Neuronal stem cell (in vitro differentiated cells): ENCODE results near the gene SNRK.

ENCODE experiments used
- DNase-seq: peaks from one replicate; pipeline ENCODE4 v3.0.0-alpha.2; 2013; ENCODE audit warnings: low spot score
- H2AFZ ChIP-seq: one replicate; pipeline ENCODE4 v1.6.1; 2013; ENCODE audit warnings: mild to moderate bottlenecking, low read length, inconsistent platforms
- H2AK5ac ChIP-seq: 2 replicates; pipeline ENCODE4 v1.6.1; 2013; ENCODE audit warnings: low read depth, mild to moderate bottlenecking, inconsistent platforms, low read length, moderate library complexity, mixed read lengths
- H2BK120ac ChIP-seq: 2 replicates; pipeline ENCODE4 v1.6.1; 2013; ENCODE audit warnings: low read depth, mild to moderate bottlenecking, inconsistent platforms, low read length, moderate library complexity, mixed read lengths
- H2BK12ac ChIP-seq: one replicate; pipeline ENCODE4 v1.6.1; 2013; ENCODE audit warnings: low read length, inconsistent platforms
- H2BK15ac ChIP-seq: 2 replicates; pipeline ENCODE4 v1.6.1; 2013; ENCODE audit warnings: mild to moderate bottlenecking, low read length, inconsistent platforms, mixed read lengths
- H2BK5ac ChIP-seq: one replicate; pipeline ENCODE4 v1.6.1; 2013; ENCODE audit warnings: inconsistent platforms, mild to moderate bottlenecking, low read length, moderate library complexity
- H3K14ac ChIP-seq: one replicate; pipeline ENCODE4 v1.6.1; 2013; ENCODE audit warnings: low read length, inconsistent platforms
- H3K18ac ChIP-seq: 2 replicates; pipeline ENCODE4 v1.6.1; 2013; ENCODE audit warnings: low read length, inconsistent platforms
- H3K23ac ChIP-seq: 2 replicates; pipeline ENCODE4 v1.6.1; 2013; ENCODE audit warnings: low read depth, mild to moderate bottlenecking, mixed read lengths, low read length, inconsistent platforms; ENCODE audit not compliant: poor library complexity
- H3K27ac ChIP-seq: replicated peaks from 3 replicates; pipeline ENCODE4 v1.5.1; 2013; ENCODE audit warnings: low read length, inconsistent platforms
- H3K27me3 ChIP-seq, 3 experiments: 2 replicates each; pipeline ENCODE4 v1.6.1; 2013; ENCODE audit warnings: low read length in 3 of 3, mild to moderate bottlenecking in 2 of 3, inconsistent platforms in 1 of 3, low read depth in 1 of 3, mixed read lengths in 1 of 3, moderate library complexity in 1 of 3; ENCODE audit not compliant: control insufficient read depth in 3 of 3, insufficient read depth in 3 of 3
- H3K36me3 ChIP-seq, 2 donors: replicated peaks in 1 of 2; 2 replicates each; pipeline ENCODE4 v1.6.1; 2013; ENCODE audit warnings: low read length in 2 of 2; ENCODE audit not compliant: control insufficient read depth in 2 of 2, insufficient read depth in 2 of 2
- H3K4ac ChIP-seq: 2 replicates; pipeline ENCODE4 v1.6.1; 2013; ENCODE audit warnings: inconsistent platforms, mild to moderate bottlenecking, low read length, moderate library complexity
- H3K4me1 ChIP-seq, 2 donors: 1 replicate in 1 of 2; 2 replicates in 1 of 2; pipeline ENCODE4 v1.6.1; 2013; ENCODE audit warnings: low read length in 2 of 2, low read depth in 1 of 2; ENCODE audit not compliant: control insufficient read depth in 2 of 2, insufficient read depth in 1 of 2
- H3K4me2 ChIP-seq: one replicate; pipeline ENCODE4 v1.6.1; 2013; ENCODE audit warnings: mild to moderate bottlenecking, low read length, inconsistent platforms; ENCODE audit not compliant: insufficient read depth, poor library complexity, severe bottlenecking
- H3K4me3 ChIP-seq, 2 donors: 2 replicates each; pipeline ENCODE4 v1.5.1; 2013; ENCODE audit warnings: low read length in 2 of 2, mild to moderate bottlenecking in 2 of 2, inconsistent platforms in 1 of 2, moderate library complexity in 1 of 2
- H3K79me1 ChIP-seq: one replicate; pipeline ENCODE4 v1.6.1; 2013; ENCODE audit warnings: low read depth, mild to moderate bottlenecking, inconsistent platforms, low read length, moderate library complexity
- H3K9ac ChIP-seq: one replicate; pipeline ENCODE4 v1.6.1; 2013; ENCODE audit warnings: mild to moderate bottlenecking, low read depth, low read length, inconsistent platforms; ENCODE audit not compliant: poor library complexity
- H3K9me3 ChIP-seq, 2 donors: replicated peaks in 1 of 2; 2 replicates each; pipeline versions ENCODE3 to v1.6.1; 2013; ENCODE audit warnings: low read length in 2 of 2, mild to moderate bottlenecking in 2 of 2, inconsistent platforms in 1 of 2, low read depth in 1 of 2, mixed read lengths in 1 of 2, moderate library complexity in 1 of 2; ENCODE audit not compliant: control insufficient read depth in 2 of 2, insufficient read depth in 1 of 2
- H4K8ac ChIP-seq: one replicate; pipeline ENCODE4 v1.6.1; 2013; ENCODE audit warnings: low read depth, mild to moderate bottlenecking, inconsistent platforms, low read length, moderate library complexity
- H4K91ac ChIP-seq: one replicate; pipeline ENCODE4 v1.6.1; 2013; ENCODE audit warnings: low read length, low read depth, mild to moderate bottlenecking, inconsistent platforms; ENCODE audit not compliant: poor library complexity
- WGBS, 2 donors: extraction: QIAGEN DNeasy Blood & Tissue Kit; methylation state at CpG; one replicate each; pipeline ENCODE4 v1.1.7; 2013; ENCODE audit warnings: missing lambda C conversion rate in 2 of 2, mixed read lengths in 1 of 2; ENCODE audit not compliant: insufficient read length in 2 of 2, insufficient replicate concordance in 1 of 2; ENCODE audit errors: extremely low coverage in 2 of 2; 5-methylcytosine and 5-hydroxymethylcytosine counted together

Gene SNRK

DNA sequence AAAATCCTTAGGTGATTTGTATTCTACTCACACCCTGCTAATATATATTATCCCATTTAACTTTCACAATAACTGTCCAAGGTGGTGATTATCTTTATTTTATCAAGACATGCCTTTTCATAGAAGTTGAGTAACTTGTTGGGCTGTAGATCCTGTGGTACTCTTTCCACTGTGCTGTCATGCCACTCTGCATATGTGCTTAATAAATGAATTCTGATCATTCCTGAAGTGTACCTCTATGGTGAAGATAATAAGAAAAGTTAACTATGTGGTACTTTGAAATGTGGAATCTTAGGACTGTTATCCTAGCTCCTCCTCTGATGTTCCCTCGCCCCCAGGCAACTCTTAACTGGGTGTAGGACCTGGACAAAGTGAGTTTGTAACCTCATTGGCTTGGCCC lies 5.2 kb downstream of the SNRK start:
- H4K8ac ChIP-seq, result no peak overlapping the region
- H2AFZ ChIP-seq, result no peak overlapping the region
- H3K36me3 ChIP-seq, result peaks cover 0 to 39% of the 10 kb centered on the region in 2 donors
- no peak overlapping the region for H4K91ac ChIP-seq
- peaks cover 2% of the 10 kb centered on the region for H3K79me1 ChIP-seq
- peaks cover 3 to 5% of the 10 kb centered on the region in 2 donors for H3K4me1 ChIP-seq
- no peak overlapping the region for H3K14ac ChIP-seq
- no peak overlapping the region for H3K27ac ChIP-seq
- no peak overlapping the region for H3K23ac ChIP-seq
- no peak overlapping the region for H2AK5ac ChIP-seq
- H2BK5ac ChIP-seq, result no peak overlapping the region
- no peak overlapping the region for H3K4ac ChIP-seq
- no peak overlapping the region for H2BK12ac ChIP-seq
- no peak overlapping the region for H3K9ac ChIP-seq
- H3K18ac ChIP-seq, result no peak overlapping the region
- no peak overlapping the region for H3K4me2 ChIP-seq
- no peaks in the 10 kb centered on the region for H3K9me3 ChIP-seq
- no peak overlapping the region for H3K4me3 ChIP-seq
- WGBS, 2 donors, result no CpG with 5 or more reads among the region's 1 CpG
- H3K27me3 ChIP-seq, result no peaks in the 10 kb centered on the region
- no peak overlapping the region for H2BK15ac ChIP-seq
- H2BK120ac ChIP-seq, result no peak overlapping the region
- no peak for DNase-seq

DNA sequence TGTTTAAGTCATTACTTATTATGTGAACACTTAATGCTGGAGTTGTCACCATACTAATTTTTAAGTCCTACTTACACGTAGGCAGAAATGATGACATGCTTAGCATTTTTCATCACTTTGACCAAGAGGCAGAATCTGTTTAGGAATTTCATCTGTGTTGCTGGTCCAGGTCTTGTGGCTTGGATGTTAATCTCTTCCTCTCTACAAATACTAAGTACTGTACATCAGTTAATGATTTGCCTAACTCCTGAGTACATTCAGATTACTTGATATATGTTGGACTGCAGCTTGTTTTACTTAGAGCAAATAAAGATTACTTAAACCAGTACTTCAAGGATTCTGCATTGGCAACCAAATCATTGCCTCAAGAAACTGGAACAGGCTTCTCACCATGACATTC lies 8.6 kb downstream of the SNRK start:
- H2BK5ac ChIP-seq, result no peak overlapping the region
- no peak overlapping the region for H2BK12ac ChIP-seq
- peaks cover 0 to 2% of the 10 kb centered on the region in 2 donors for H3K4me1 ChIP-seq
- no peaks in the 10 kb centered on the region for H3K27me3 ChIP-seq
- no peak overlapping the region for H3K9ac ChIP-seq
- H3K4me3 ChIP-seq, result no peak overlapping the region
- H2BK120ac ChIP-seq, result no peak overlapping the region
- WGBS, 2 donors, result no CpG with 5 or more reads among the region's 1 CpG
- H3K27ac ChIP-seq, result no peak overlapping the region
- H3K36me3 ChIP-seq, result peaks cover 0 to 34% of the 10 kb centered on the region in 2 donors
- DNase-seq, result no peak
- H3K14ac ChIP-seq, result no peak overlapping the region
- no peaks in the 10 kb centered on the region for H3K79me1 ChIP-seq
- no peak overlapping the region for H3K18ac ChIP-seq
- no peak overlapping the region for H4K8ac ChIP-seq
- H3K9me3 ChIP-seq, result no peaks in the 10 kb centered on the region
- no peak overlapping the region for H2AFZ ChIP-seq
- no peak overlapping the region for H4K91ac ChIP-seq
- H3K4me2 ChIP-seq, result no peak overlapping the region
- no peak overlapping the region for H2AK5ac ChIP-seq
- H3K23ac ChIP-seq, result no peak overlapping the region
- no peak overlapping the region for H3K4ac ChIP-seq
- no peak overlapping the region for H2BK15ac ChIP-seq

DNA sequence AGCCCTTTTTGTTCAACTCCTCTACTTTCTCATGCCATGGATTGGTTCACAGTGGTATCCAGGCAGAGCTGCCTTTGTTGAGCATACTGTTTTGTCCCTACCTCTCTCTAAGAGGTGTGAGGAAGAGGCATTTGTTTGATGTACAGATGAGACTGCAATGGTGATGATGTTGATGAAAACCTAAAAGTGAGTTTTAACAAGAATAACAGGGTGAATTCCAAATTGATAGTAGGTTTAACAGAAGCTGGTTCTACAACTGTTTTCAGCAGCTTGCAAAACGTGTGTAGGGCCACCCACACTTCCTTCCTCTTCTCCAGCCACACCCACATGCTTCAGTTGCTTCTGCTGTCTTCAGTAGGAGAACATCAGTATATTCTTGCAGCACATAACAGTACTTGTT lies 10.2 kb downstream of the SNRK start:
- no peak overlapping the region for H2BK5ac ChIP-seq
- H2BK12ac ChIP-seq, result no peak overlapping the region
- no peak overlapping the region for H3K4me3 ChIP-seq
- H2BK15ac ChIP-seq, result no peak overlapping the region
- no peaks in the 10 kb centered on the region for H3K27me3 ChIP-seq
- H3K27ac ChIP-seq, result no peak overlapping the region
- no peak overlapping the region for H2AK5ac ChIP-seq
- no peak overlapping the region for H3K14ac ChIP-seq
- no peak overlapping the region for H4K91ac ChIP-seq
- H3K79me1 ChIP-seq, result no peaks in the 10 kb centered on the region
- no peaks in the 10 kb centered on the region for H3K9me3 ChIP-seq
- H3K23ac ChIP-seq, result no peak overlapping the region
- H3K9ac ChIP-seq, result no peak overlapping the region
- H3K36me3 ChIP-seq, result peaks cover 0 to 28% of the 10 kb centered on the region in 2 donors
- no peak overlapping the region for H4K8ac ChIP-seq
- no CpG with 5 or more reads among the region's 1 CpG for WGBS, 2 donors
- H3K4me2 ChIP-seq, result no peak overlapping the region
- H2AFZ ChIP-seq, result no peak overlapping the region
- H3K18ac ChIP-seq, result no peak overlapping the region
- no peak for DNase-seq
- peaks cover 0 to 2% of the 10 kb centered on the region in 2 donors for H3K4me1 ChIP-seq
- no peak overlapping the region for H3K4ac ChIP-seq
- H2BK120ac ChIP-seq, result no peak overlapping the region

DNA sequence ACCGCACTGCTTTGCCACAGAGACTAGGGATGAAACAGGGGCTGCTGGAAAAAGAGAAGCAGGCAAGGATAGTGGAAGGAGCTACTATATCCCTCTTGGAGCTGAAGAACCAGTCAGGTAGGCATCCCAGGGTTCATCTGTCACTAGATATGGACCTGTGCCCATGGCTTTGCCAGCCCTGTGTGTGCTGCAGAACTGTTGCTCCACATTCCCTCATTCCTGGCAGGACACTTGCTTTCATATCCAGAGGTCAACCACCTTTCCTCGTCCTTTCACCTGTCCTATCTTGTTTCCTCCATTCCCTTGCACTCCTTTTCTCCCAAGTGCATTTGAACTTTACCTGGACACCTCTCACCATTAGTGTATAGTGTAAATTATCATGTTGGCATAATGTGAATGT lies 12.0 kb downstream of the SNRK start:
- Histone ChIP-seq H3K18ac (no peak overlapping the region), H2BK12ac (no peak overlapping the region), H2BK15ac (no peak overlapping the region), H2BK5ac (no peak overlapping the region), H3K4me2 (no peak overlapping the region), H3K36me3 (peaks cover 3 to 30% of the 10 kb centered on the region in 2 donors), H3K4me3 (no peak overlapping the region), H3K4me1 (peaks cover 0 to 2% of the 10 kb centered on the region in 2 donors), H3K79me1 (no peaks in the 10 kb centered on the region), H4K91ac (no peak overlapping the region), H3K4ac (no peak overlapping the region), H3K9me3 (no peaks in the 10 kb centered on the region), H3K27ac (no peak overlapping the region), H2BK120ac (no peak overlapping the region), H4K8ac (no peak overlapping the region), H2AK5ac (no peak overlapping the region), H2AFZ (no peak overlapping the region), H3K9ac (no peak overlapping the region), H3K23ac (no peak overlapping the region), H3K14ac (no peak overlapping the region), H3K27me3 (no peaks in the 10 kb centered on the region)
- no peak for DNase-seq
- WGBS, 2 donors, result no CpG with 5 or more reads among the region's 2 CpGs
